GM23248 (cell line): ENCODE results near the gene HAPSTR1. TPM values are rescaled to one million over a fixed set of nuclear protein-coding genes. Genes with fewer than 3 reads are reported as not detected.
"Not testable (repeated sequence)": the region's sequence is repeated elsewhere in the genome, so short reads cannot be mapped to it uniquely, and the experiment has no call there.

Source experiments
- DNase-seq: peaks from one replicate; pipeline ENCODE4 v3.0.0-alpha.2; 2015
- H2AFZ ChIP-seq: fragments of 200-600 bp; sonication (generic); 2 replicates; pipeline ENCODE4 v1.6.1; 2016; ENCODE audit warnings: antibody characterized with exemption
- H3F3A ChIP-seq: fragments of 200-600 bp; sonication (generic); 2 replicates; pipeline ENCODE4 v1.6.1; 2016; ENCODE audit warnings: mild to moderate bottlenecking, antibody characterized with exemption, mixed run types; ENCODE audit not compliant: insufficient read depth
- H3K27ac ChIP-seq: fragments of 200-600 bp; sonication (generic); 2 replicates; pipeline ENCODE4 v1.5.1; 2016; ENCODE audit warnings: mild to moderate bottlenecking
- H3K27me3 ChIP-seq: fragments of 200-600 bp; sonication (generic); replicated peaks from 2 replicates; pipeline ENCODE4 v1.6.1; 2016; ENCODE audit warnings: mild to moderate bottlenecking; ENCODE audit not compliant: insufficient read depth
- H3K36me3 ChIP-seq: fragments of 200-600 bp; sonication (generic); 2 replicates; pipeline ENCODE4 v1.6.1; 2016; ENCODE audit warnings: low read depth, mild to moderate bottlenecking
- H3K4me1 ChIP-seq: fragments of 200-600 bp; sonication (generic); 2 replicates; pipeline ENCODE4 v1.6.1; 2016; ENCODE audit warnings: mild to moderate bottlenecking; ENCODE audit not compliant: insufficient read depth
- H3K4me2 ChIP-seq: fragments of 200-600 bp; sonication (generic); one replicate; pipeline ENCODE4 v1.6.1; 2016; ENCODE audit warnings: mild to moderate bottlenecking; ENCODE audit not compliant: unreplicated experiment
- H3K4me3 ChIP-seq: fragments of 200-600 bp; sonication (generic); 2 replicates; pipeline ENCODE4 v1.5.1; 2016; ENCODE audit warnings: mild to moderate bottlenecking
- H3K79me2 ChIP-seq: fragments of 200-600 bp; sonication (generic); 2 replicates; pipeline ENCODE4 v1.6.1; 2016; ENCODE audit warnings: mild to moderate bottlenecking; ENCODE audit not compliant: insufficient read depth
- H3K9ac ChIP-seq: fragments of 200-600 bp; sonication (generic); 2 replicates; pipeline ENCODE4 v1.6.1; 2016; ENCODE audit warnings: mild to moderate bottlenecking
- H3K9me2 ChIP-seq: fragments of 200-600 bp; sonication (generic); 2 replicates; pipeline ENCODE4 v1.6.1; 2016; ENCODE audit warnings: mixed run types, mild to moderate bottlenecking, moderate library complexity; ENCODE audit not compliant: insufficient read depth
- H3K9me3 ChIP-seq: fragments of 200-600 bp; sonication (generic); one replicate; pipeline ENCODE4 v1.6.1; 2017; ENCODE audit warnings: low read depth
- H4K20me1 ChIP-seq: fragments of 200-600 bp; sonication (generic); 2 replicates; pipeline ENCODE4 v1.6.0; 2016; ENCODE audit not compliant: insufficient read depth
- EZH2 ChIP-seq: fragments of 200-600 bp; sonication (generic); IDR thresholded peaks from 2 replicates; pipeline ENCODE4 v1.6.1; 2018; ENCODE audit warnings: antibody characterized with exemption, mild to moderate bottlenecking; ENCODE audit not compliant: insufficient read depth, poor library complexity, severe bottlenecking
- EZH2phosphoT487 ChIP-seq: fragments of 200-600 bp; sonication (generic); IDR thresholded peaks from 2 replicates; pipeline ENCODE4 v1.6.1; 2018; ENCODE audit warnings: antibody characterized with exemption, moderate library complexity, mild to moderate bottlenecking, low read depth; ENCODE audit not compliant: insufficient read depth
- WGBS, 2 experiments: methylation state at CpG; one replicate each; pipeline ENCODE4 v1.1.6; 2015 to 2017; ENCODE audit warnings: low lambda C conversion rate in 2 of 2, low coverage in 1 of 2; ENCODE audit errors: missing lambda C conversion rate in 2 of 2; 5-methylcytosine and 5-hydroxymethylcytosine counted together
- in situ Hi-C: fragments of 300-500 bp; cut with MboI; formaldehyde crosslinking; loops from 2 replicates; pipeline ENCODE4 v1.15.0; 2020
- polyA plus RNA-seq: library from polyadenylated mRNA; unstranded; fragments of >200 nt; fragmentation: Nextera tagmentation; extraction: Ambion mirVana; gene quantifications from 2 replicates; pipeline ENCODE4 v1.2.1, GENCODE V29; 2016
- total RNA-seq: library from RNA; depleted of rRNA; stranded (reverse); fragments of >200 nt; shearing (Covaris generic); gene quantifications from 2 replicates; pipeline ENCODE4 v1.2.3, GENCODE V29; 2014; rRNA removed

HAPSTR1 gene, protein sequence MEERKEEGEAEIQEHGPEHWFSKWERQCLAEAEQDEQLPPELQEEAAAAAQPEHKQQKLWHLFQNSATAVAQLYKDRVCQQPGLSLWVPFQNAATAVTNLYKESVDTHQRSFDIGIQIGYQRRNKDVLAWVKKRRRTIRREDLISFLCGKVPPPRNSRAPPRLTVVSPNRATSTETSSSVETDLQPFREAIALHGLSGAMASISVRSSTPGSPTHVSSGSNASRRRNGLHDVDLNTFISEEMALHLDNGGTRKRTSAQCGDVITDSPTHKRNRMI
- total RNA-seq = 79.2 and 85.5 TPM in 2 replicates
- polyA plus RNA-seq = 11.7 and 12.0 TPM in 2 replicates

DNA sequence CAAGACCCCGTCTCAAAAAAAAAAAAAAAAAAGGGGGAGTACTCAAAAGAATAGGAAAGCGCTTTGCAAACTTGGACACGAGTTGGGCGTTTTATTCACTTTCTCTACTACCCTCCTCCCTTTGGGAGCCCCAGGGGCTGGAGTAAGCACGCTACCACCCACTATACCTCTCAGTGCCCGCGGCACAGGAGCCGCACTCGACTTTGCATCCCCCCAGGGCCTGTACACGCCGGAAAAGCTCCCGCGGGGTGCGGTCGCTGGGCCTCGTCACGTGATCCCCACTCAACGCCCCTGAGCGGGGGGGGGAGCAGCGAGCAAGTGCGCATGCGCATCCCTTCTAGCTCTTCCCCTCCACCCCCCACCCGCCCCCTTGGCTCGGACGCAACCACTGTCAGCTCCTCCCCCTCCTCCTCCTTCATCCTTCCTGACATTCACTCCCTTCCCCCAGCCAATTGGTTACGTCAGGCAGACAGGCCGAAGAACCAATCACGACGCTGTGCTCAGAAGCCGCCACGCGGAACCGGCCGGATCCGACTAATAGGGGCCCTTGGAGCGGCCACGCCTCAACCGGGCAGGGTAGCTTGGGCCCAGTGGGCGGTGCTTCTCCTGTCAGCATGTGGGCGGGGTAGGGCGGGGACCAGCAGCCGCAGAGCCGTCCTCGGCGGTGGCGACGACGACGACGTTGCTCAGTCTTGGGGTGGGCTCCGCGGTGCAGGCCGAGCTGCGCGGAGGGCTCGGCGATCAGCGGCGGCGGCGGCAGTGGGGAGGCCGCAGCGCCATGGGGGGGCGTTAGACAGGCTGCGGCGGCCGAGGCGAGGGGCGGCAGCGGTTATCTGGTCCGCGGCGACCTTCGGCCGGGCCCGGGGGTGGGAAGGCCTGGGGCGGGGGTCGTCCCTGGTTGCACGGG lies at the start of gene HAPSTR1:
TSS of gene HAPSTR1 (plus strand) at position 685 of the 907 bp plus-strand sequence. CDS start 401 bp downstream, outside the sequence.
- Histone ChIP-seq H2AFZ (peak within 1 kb of the TSS; percentile 88), H3K9me2 (no peaks in the 10 kb centered on the region), H3K9me3 (no peaks in the 10 kb centered on the region), H3K4me2 (peak within 1 kb of the TSS; percentile 94), H3K9ac (peak within 1 kb of the TSS; percentile 97), H3K79me2 (peaks cover 47% of the 10 kb centered on the region), H3K4me3 (peak within 1 kb of the TSS; percentile 87), H3K4me1 (peaks cover 20% of the 10 kb centered on the region), H3K27me3 (no peaks in the 10 kb centered on the region), H3K36me3 (peaks cover 15% of the 10 kb centered on the region; the same call in 1 of the 2 replicates), H3F3A (peaks cover 23% of the 10 kb centered on the region; the same call in 1 of the 2 replicates), H4K20me1 (peaks cover 29% of the 10 kb centered on the region), H3K27ac (peak within 1 kb of the TSS; percentile 87)
- in situ Hi-C loops = no loop called here
- no peak for TF ChIP-seq EZH2phosphoT487
- no peak for TF ChIP-seq EZH2
- DNase-seq = peak; percentile 100
- 1 to 2% methylated on average over 28 to 49 of the region's 79 CpGs for WGBS, 2 experiments

DNA sequence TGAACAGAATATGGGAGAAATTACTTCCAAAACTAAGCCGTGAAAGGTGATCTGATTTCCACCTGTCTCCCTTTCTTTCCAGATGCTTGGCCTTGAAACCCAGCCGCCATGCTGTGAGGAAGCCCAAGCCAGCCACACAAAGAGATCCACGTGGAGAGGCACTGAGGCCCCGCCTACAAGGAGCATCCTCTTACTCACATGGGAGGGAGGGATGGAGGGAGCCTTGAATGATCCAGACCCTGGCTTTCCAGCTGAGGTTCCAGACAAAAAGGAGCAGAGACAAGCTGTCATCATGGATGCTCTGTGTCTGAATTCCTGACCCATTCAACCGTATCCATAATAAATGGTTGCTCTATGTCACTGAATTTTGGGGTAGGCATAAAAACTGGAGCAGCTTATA lies 48.9 kb upstream of the HAPSTR1 start:
- peak overlapping the region; percentile 41 for H3K4me3 ChIP-seq
- peak overlapping the region; percentile 67 for H2AFZ ChIP-seq
- H3K4me2 ChIP-seq = peak overlapping the region; percentile 55
- peak overlapping the region; percentile 88 for H3K27ac ChIP-seq
- no peaks in the 10 kb centered on the region for H3K9me2 ChIP-seq
- no peaks in the 10 kb centered on the region for H3K27me3 ChIP-seq
- 64% methylated on average over 5 of the region's 5 CpGs for WGBS, 2 experiments
- DNase-seq = peak; percentile 51
- H4K20me1 ChIP-seq = no peaks in the 10 kb centered on the region
- TF ChIP-seq EZH2phosphoT487 = no peak
- no peak for TF ChIP-seq EZH2
- no peaks in the 10 kb centered on the region for H3K9me3 ChIP-seq
- H3K9ac ChIP-seq = peak overlapping the region; percentile 72; the same call in 1 of the 2 replicates
- no peaks in the 10 kb centered on the region for H3K36me3 ChIP-seq
- H3K79me2 ChIP-seq = no peaks in the 10 kb centered on the region
- H3K4me1 ChIP-seq = peaks cover 17% of the 10 kb centered on the region
- H3F3A ChIP-seq = peaks cover 29% of the 10 kb centered on the region
- in situ Hi-C loops = no loop called here

DNA sequence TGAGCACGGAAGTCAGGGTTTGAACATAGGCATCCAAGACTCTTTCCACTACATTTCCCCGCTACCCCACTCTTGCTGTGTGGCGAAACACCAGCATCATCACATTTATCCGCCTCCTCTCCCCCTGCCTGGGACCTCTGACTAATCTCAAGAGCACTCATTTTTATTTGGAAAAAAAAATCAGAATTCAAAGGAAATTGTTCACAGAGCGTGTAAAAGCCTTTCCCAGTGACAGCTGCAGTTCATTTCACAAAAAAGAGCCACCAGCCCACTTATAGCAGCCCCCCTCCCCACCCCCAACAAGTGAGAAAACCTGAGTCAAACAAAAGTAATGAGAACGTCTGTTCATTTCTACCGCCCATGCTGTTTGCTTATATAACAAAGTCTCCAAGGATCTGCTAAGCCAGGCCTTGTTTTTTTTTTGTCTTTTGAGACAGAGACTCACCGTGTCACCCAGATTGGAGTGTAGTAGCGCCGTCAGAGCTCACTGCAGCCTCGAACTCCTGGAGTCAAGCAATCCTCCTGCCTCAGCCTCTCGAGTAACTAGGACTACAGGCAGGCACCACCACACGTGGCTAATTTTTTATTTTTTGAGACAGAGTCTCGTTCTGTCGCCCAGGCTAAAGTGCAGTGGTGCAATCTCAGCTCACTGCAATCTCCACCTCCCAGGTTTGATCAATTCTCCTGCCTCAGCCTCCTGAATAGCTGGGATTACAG lies 48.3 kb upstream of the HAPSTR1 start:
- no peaks in the 10 kb centered on the region for H3K27me3 ChIP-seq
- H3K4me2 ChIP-seq = peak overlapping the region; percentile 55
- TF ChIP-seq EZH2phosphoT487 = no peak
- TF ChIP-seq EZH2 = no peak
- H3K36me3 ChIP-seq = no peaks in the 10 kb centered on the region
- H4K20me1 ChIP-seq = no peaks in the 10 kb centered on the region
- peak overlapping the region; percentile 67 for H2AFZ ChIP-seq
- in situ Hi-C loops = no loop called here
- no peaks in the 10 kb centered on the region for H3K9me2 ChIP-seq
- H3K79me2 ChIP-seq = no peaks in the 10 kb centered on the region
- peak; percentile 92 for DNase-seq
- WGBS, 2 experiments = 8 to 9% methylated on average over 15 of the region's 15 CpGs
- H3K27ac ChIP-seq = peak overlapping the region; percentile 88
- peaks cover 19% of the 10 kb centered on the region for H3K4me1 ChIP-seq
- H3F3A ChIP-seq = peaks cover 32% of the 10 kb centered on the region
- H3K9ac ChIP-seq = peak overlapping the region; percentile 72
- H3K4me3 ChIP-seq = peak overlapping the region; percentile 41
- no peaks in the 10 kb centered on the region for H3K9me3 ChIP-seq

DNA sequence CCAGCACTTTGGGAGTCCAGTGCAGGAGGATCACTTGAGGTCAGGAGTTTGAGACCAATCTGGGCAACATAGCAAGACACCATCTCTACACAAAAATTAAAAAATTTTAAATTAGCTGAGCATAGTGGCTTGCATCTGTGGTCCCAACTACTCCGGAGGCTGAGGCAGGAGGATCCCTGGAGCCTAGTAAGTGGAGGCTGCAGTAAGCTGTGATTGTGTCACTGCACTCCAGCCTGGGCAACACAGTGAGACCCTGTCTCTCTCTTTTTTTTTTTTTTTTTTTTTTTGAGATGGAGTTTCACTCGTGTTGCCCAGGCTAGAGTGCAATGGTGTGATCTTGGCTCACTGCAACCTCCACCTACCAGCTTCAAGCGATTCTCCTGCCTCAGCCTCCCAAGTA lies 45.9 kb upstream of the HAPSTR1 start:
- H3K9me2 ChIP-seq, H3K9me3 ChIP-seq, H3K4me3 ChIP-seq, H3K27ac ChIP-seq, H3K9ac ChIP-seq, H4K20me1 ChIP-seq, H3K79me2 ChIP-seq, H3K27me3 ChIP-seq, H2AFZ ChIP-seq, H3K36me3 ChIP-seq, H3K4me2 ChIP-seq, DNase-seq, in situ Hi-C loops: not testable (repeated sequence)
- WGBS, 2 experiments = 47 to 49% methylated on average over 2 to 3 of the region's 3 CpGs
- Histone ChIP-seq H3F3A (peaks cover 48% of the 10 kb centered on the region), H3K4me1 (peaks cover 26% of the 10 kb centered on the region)
